Measurements from ENCODE around the gene GPC5. TPM values are rescaled to one million over a fixed set of nuclear protein-coding genes. Genes with fewer than 3 reads are reported as not detected.

GPC5 gene
- total and polyA plus RNA-seq, 9 donors: 0.10 to 1.5 (median 0.38) TPM

- no peaks in the 10 kb centered on the region for H3K27me3 ChIP-seq
- no peak overlapping the region for H3K4me3 ChIP-seq
- no peaks in the 10 kb centered on the region for H3K36me3 ChIP-seq
- no peaks in the 10 kb centered on the region for H3K4me1 ChIP-seq (ENCODE audit: insufficient read depth)
- no peaks in the 10 kb centered on the region for H3K9me3 ChIP-seq
- TF ChIP-seq CTCF (IDR thresholded peaks at IDR 0.05): no peak
- DNase-seq: no peak
- no peak overlapping the region for H3K27ac ChIP-seq
- intact Hi-C loops (cut with DNase I): no loop called here
Measured at GRCh38 chr13:92346046-92346445, 947.6 kb downstream of the GPC5 start.

GRCh38 chr13:92354583-92354982 is 956.2 kb downstream of the GPC5 start:
- 80 to 85% (median 82%) methylated on average over 1 of the region's 1 CpG for WGBS, 3 donors
- Histone ChIP-seq H3K36me3 (no peaks in the 10 kb centered on the region), H3K4me1 (ENCODE audit: insufficient read depth) (no peaks in the 10 kb centered on the region), H3K4me3 (no peak overlapping the region), H3K27me3 (no peaks in the 10 kb centered on the region), H3K27ac (no peak overlapping the region), H3K9me3 (no peaks in the 10 kb centered on the region)
- intact Hi-C loops (cut with DNase I): loop anchor here in 2 of 4 donors (10.0 kb wide), 1 partner anchor 170 kb away; no protein-coding TSS in a partner anchor
- TF ChIP-seq POLR2A (IDR thresholded peaks at IDR 0.05) (no peak), EP300 (IDR thresholded peaks at IDR 0.05) (no peak), CTCF (IDR thresholded peaks at IDR 0.05) (no peak)
- no peak for DNase-seq

- Histone ChIP-seq H3K27ac (no peak overlapping the region), H3K36me3 (no peaks in the 10 kb centered on the region), H3K9me3 (no peaks in the 10 kb centered on the region), H3K4me3 (no peak overlapping the region), H3K27me3 (no peaks in the 10 kb centered on the region), H3K4me1 (ENCODE audit: insufficient read depth) (no peaks in the 10 kb centered on the region)
- WGBS, 3 donors: 52 to 86% (median 76%) methylated on average over 1 of the region's 1 CpG
- intact Hi-C loops (cut with DNase I): loop anchor here in 2 of 4 donors (10.0 kb wide), 1 partner anchor 170 kb away; no protein-coding TSS in a partner anchor
- peak in 1 of 3 donors; percentile 20 for TF ChIP-seq CTCF (IDR thresholded peaks at IDR 0.05)
- TF ChIP-seq POLR2A (IDR thresholded peaks at IDR 0.05): no peak
- no peak for TF ChIP-seq EP300 (IDR thresholded peaks at IDR 0.05)
- DNase-seq: peak in 3 of 5 donors; percentile 14 to 33 (median 25)
Measured at GRCh38 chr13:92355213-92355612, 956.8 kb downstream of the GPC5 start.

- H3K4me3 ChIP-seq: no peak overlapping the region
- H3K36me3 ChIP-seq: no peaks in the 10 kb centered on the region
- no peaks in the 10 kb centered on the region for H3K27me3 ChIP-seq
- no peak for TF ChIP-seq CTCF (IDR thresholded peaks at IDR 0.05)
- TF ChIP-seq POLR2A (IDR thresholded peaks at IDR 0.05): no peak
- no peak for TF ChIP-seq EP300 (IDR thresholded peaks at IDR 0.05)
- WGBS, 3 donors: 18 to 37% (median 28%) methylated on average over 2 of the region's 2 CpGs
- DNase-seq: no peak
- no peaks in the 10 kb centered on the region for H3K9me3 ChIP-seq
- intact Hi-C loops (cut with DNase I): no loop called here
- no peak overlapping the region for H3K27ac ChIP-seq
- H3K4me1 ChIP-seq (ENCODE audit: insufficient read depth): no peaks in the 10 kb centered on the region
Measured at GRCh38 chr13:92362717-92363116, 964.3 kb downstream of the GPC5 start.

- intact Hi-C loops (cut with DNase I): no loop called here
- H3K4me1 ChIP-seq (ENCODE audit: insufficient read depth): no peaks in the 10 kb centered on the region
- H3K36me3 ChIP-seq: no peaks in the 10 kb centered on the region
- no peak for TF ChIP-seq CTCF (IDR thresholded peaks at IDR 0.05)
- no peak for TF ChIP-seq POLR2A (IDR thresholded peaks at IDR 0.05)
- no peak for TF ChIP-seq EP300 (IDR thresholded peaks at IDR 0.05)
- no peaks in the 10 kb centered on the region for H3K27me3 ChIP-seq
- H3K4me3 ChIP-seq: no peak overlapping the region
- no peaks in the 10 kb centered on the region for H3K9me3 ChIP-seq
- DNase-seq: no peak
- H3K27ac ChIP-seq: no peak overlapping the region
Measured at GRCh38 chr13:92365904-92366303, 967.5 kb downstream of the GPC5 start.

All from ovary (tissue), 9 donors.